PC-9 (cell line): ENCODE data around the gene POU2AF1. TPM values are rescaled to one million over a fixed set of nuclear protein-coding genes. Genes with fewer than 3 reads are reported as not detected.

ENCODE experiments used
- BruUV-seq: library from RNA; stranded (reverse); fragments of 400-500 nt; replicated peaks from 2 replicates; lab custom pipeline; 2021; lab: Mats Ljungman, UMichigan
- CTCF ChIA-PET: fragments of 300-600 bp; sonication (Branson Sonifier 250); formaldehyde crosslinking; loops from one replicate; lab custom pipeline; 2022; ENCODE audit warnings: antibody characterized with exemption; lab: Charles Lee
- POLR2A ChIA-PET: fragments of 300-600 bp; sonication (Branson Sonifier 250); formaldehyde crosslinking; loops from one replicate; lab custom pipeline; 2022; ENCODE audit warnings: antibody characterized with exemption; ENCODE audit not compliant: unreplicated experiment; lab: Charles Lee
- DNase-seq, 2 experiments: peaks; one replicate each; pipeline versions ENCODE4 v3.0.0 to v3.0.0-alpha.2; 2015 to 2022; ENCODE audit warnings: mixed read lengths in 1 of 2
- H2AFZ ChIP-seq: fragments of 200-600 bp; sonication (generic); 2 replicates; pipeline ENCODE4 v1.8.1; 2017; ENCODE audit warnings: antibody characterized with exemption
- H3F3A ChIP-seq: fragments of 200-600 bp; sonication (generic); 2 replicates; pipeline ENCODE4 v1.8.1; 2017; ENCODE audit warnings: antibody characterized with exemption, mild to moderate bottlenecking, low read depth; ENCODE audit not compliant: insufficient read depth
- H3K27ac ChIP-seq: fragments of 200-600 bp; sonication (generic); 2 replicates; pipeline ENCODE4 v1.6.1; 2016; ENCODE audit warnings: mixed run types
- H3K27me3 ChIP-seq: fragments of 200-600 bp; sonication (generic); 2 replicates; pipeline ENCODE4 v1.6.1; 2016; ENCODE audit warnings: low read depth, mixed run types; ENCODE audit not compliant: insufficient read depth
- H3K36me3 ChIP-seq: fragments of 200-600 bp; sonication (generic); 2 replicates; pipeline ENCODE4 v1.6.1; 2016; ENCODE audit warnings: low read depth, mixed run types
- H3K4me1 ChIP-seq: fragments of 200-600 bp; sonication (generic); replicated peaks from 2 replicates; pipeline ENCODE4 v1.6.1; 2016; ENCODE audit warnings: mixed run types; ENCODE audit not compliant: insufficient read depth
- H3K4me2 ChIP-seq: fragments of 200-600 bp; sonication (generic); 2 replicates; pipeline ENCODE4 v1.6.1; 2017; ENCODE audit warnings: mixed run types
- H3K4me3 ChIP-seq: fragments of 200-600 bp; sonication (generic); 2 replicates; pipeline ENCODE4 v1.6.1; 2016; ENCODE audit warnings: mixed run types
- H3K79me2 ChIP-seq: fragments of 200-600 bp; sonication (generic); 2 replicates; pipeline ENCODE4 v1.6.1; 2017; ENCODE audit warnings: low read depth, mixed run types
- H3K9me2 ChIP-seq: fragments of 200-600 bp; sonication (generic); 2 replicates; pipeline ENCODE4 v1.8.1; 2017; ENCODE audit warnings: mild to moderate bottlenecking; ENCODE audit not compliant: insufficient read depth
- H3K9me3 ChIP-seq: fragments of 200-600 bp; sonication (generic); 2 replicates; pipeline ENCODE4 v1.8.1; 2016; ENCODE audit warnings: low read depth; ENCODE audit not compliant: insufficient read depth
- H4K20me1 ChIP-seq: fragments of 200-600 bp; sonication (generic); 2 replicates; pipeline ENCODE4 v1.8.1; 2017; ENCODE audit not compliant: insufficient read depth
- CTCF ChIP-seq: fragments of 200-600 bp; sonication (generic); conservative IDR thresholded peaks from 2 replicates; pipeline ENCODE4 v1.6.1; 2017; ENCODE audit warnings: mixed run types, antibody characterized with exemption, mild to moderate bottlenecking, moderate library complexity
- EZH2 ChIP-seq: fragments of 200-600 bp; sonication (generic); IDR thresholded peaks from 2 replicates; pipeline ENCODE4 v1.8.0; 2017; ENCODE audit warnings: antibody characterized with exemption, low read depth
- intact Hi-C: fragments of 100-400 bp; cut with micrococcal nuclease; formaldehyde crosslinking; loops from one replicate; pipeline ENCODE4 v1.10.0; 2022; ENCODE audit not compliant: unreplicated experiment
- total RNA-seq: library from RNA; stranded (reverse); gene quantifications from 2 replicates; pipeline ENCODE4 v1.2.3, GENCODE V29; 2021

POU2AF1 gene
- total RNA-seq, 1 experiment from 2014 or later = 0.37 TPM

DNA sequence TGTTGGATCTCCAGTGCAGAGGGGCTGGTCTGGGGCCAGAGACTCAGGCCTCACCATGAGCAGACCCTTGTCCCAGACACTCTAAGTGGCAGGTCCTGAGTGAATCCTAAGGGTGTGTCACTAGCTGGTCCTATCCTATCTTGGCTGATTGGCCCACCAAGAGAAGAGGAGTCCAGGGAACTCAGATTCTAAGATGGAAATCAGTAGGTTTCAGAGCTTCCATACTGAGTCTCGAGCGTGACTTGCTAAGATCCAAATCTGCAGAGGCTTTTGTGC, 10.9 kb downstream of the POU2AF1 start:
- BruUV-seq = no TSS peak
- H2AFZ ChIP-seq = no peak overlapping the region
- H3K27ac ChIP-seq = no peak overlapping the region
- POLR2A ChIA-PET = no interaction called here
- H4K20me1 ChIP-seq = no peaks in the 10 kb centered on the region
- H3K36me3 ChIP-seq = no peaks in the 10 kb centered on the region
- TF ChIP-seq CTCF = no peak
- no peak for TF ChIP-seq EZH2
- H3K4me1 ChIP-seq = peaks cover under 1% of the 10 kb centered on the region
- intact Hi-C loops = loop anchor here (10.0 kb wide), 1 partner anchor 63 kb away; no protein-coding TSS in a partner anchor
- CTCF ChIA-PET = no interaction called here
- H3K4me2 ChIP-seq = no peak overlapping the region
- no peaks in the 10 kb centered on the region for H3F3A ChIP-seq
- H3K9me2 ChIP-seq = no peaks in the 10 kb centered on the region
- peaks cover 3% of the 10 kb centered on the region; the same call in 1 of the 2 replicates for H3K9me3 ChIP-seq
- no peaks in the 10 kb centered on the region for H3K27me3 ChIP-seq
- no peak overlapping the region for H3K4me3 ChIP-seq
- DNase-seq = no peak
- H3K79me2 ChIP-seq = no peaks in the 10 kb centered on the region

- no peak overlapping the region for H3K4me2 ChIP-seq
- no peaks in the 10 kb centered on the region for H3F3A ChIP-seq
- POLR2A ChIA-PET = no interaction called here
- no peak for TF ChIP-seq EZH2
- no peak for TF ChIP-seq CTCF
- BruUV-seq = no TSS peak
- intact Hi-C loops = loop anchor here (10.0 kb wide), 1 partner anchor 63 kb away; no protein-coding TSS in a partner anchor
- H3K27ac ChIP-seq = no peak overlapping the region
- no peaks in the 10 kb centered on the region for H3K9me2 ChIP-seq
- DNase-seq = no peak
- no peak overlapping the region for H3K4me3 ChIP-seq
- H4K20me1 ChIP-seq = no peaks in the 10 kb centered on the region
- peaks cover 3% of the 10 kb centered on the region; the same call in 1 of the 2 replicates for H3K9me3 ChIP-seq
- H3K27me3 ChIP-seq = no peaks in the 10 kb centered on the region
- CTCF ChIA-PET = no interaction called here
- no peaks in the 10 kb centered on the region for H3K79me2 ChIP-seq
- H2AFZ ChIP-seq = no peak overlapping the region
- H3K36me3 ChIP-seq = no peaks in the 10 kb centered on the region
- H3K4me1 ChIP-seq = peaks cover 7% of the 10 kb centered on the region
These were observed 11.4 kb downstream of the POU2AF1 start for GRCh38 chr11:111367411-111368284.

GRCh38 chr11:111366560-111367410, 12.3 kb downstream of the POU2AF1 start:
- CTCF ChIA-PET = no interaction called here
- intact Hi-C loops = loop anchor here (10.0 kb wide), 1 partner anchor 62 kb away; no protein-coding TSS in a partner anchor
- no TSS peak for BruUV-seq

More at GRCh38 chr11:111366560-111367410, 12.3 kb downstream of the POU2AF1 start:
- POLR2A ChIA-PET = no interaction called here
- Histone ChIP-seq H3K27me3 (no peaks in the 10 kb centered on the region), H3K79me2 (no peaks in the 10 kb centered on the region), H2AFZ (no peak overlapping the region), H3K4me3 (no peak overlapping the region), H3F3A (peaks cover 7% of the 10 kb centered on the region; the same call in 1 of the 2 replicates), H4K20me1 (no peaks in the 10 kb centered on the region), H3K4me2 (no peak overlapping the region), H3K4me1 (peaks cover 15% of the 10 kb centered on the region), H3K9me3 (peaks cover 3% of the 10 kb centered on the region; the same call in 1 of the 2 replicates), H3K9me2 (no peaks in the 10 kb centered on the region), H3K27ac (no peak overlapping the region), H3K36me3 (no peaks in the 10 kb centered on the region)
- DNase-seq = no peak
- TF ChIP-seq CTCF (no peak), EZH2 (no peak)
